Measurements from ENCODE around the gene COMT.

COMT gene

GRCh38 chr22:19995611-19996339 is 54.2 kb downstream of the COMT start:
- DNase-seq (ENCODE audit: low spot score) = no peak

GRCh38 chr22:19996694-19997384 is 55.3 kb downstream of the COMT start:
- DNase-seq (ENCODE audit: low spot score) = no peak

- DNase-seq (ENCODE audit: low spot score) = no peak
These were observed 56.1 kb downstream of the COMT start for GRCh38 chr22:19997561-19998231.

GRCh38 chr22:19998232-19998951 is 56.8 kb downstream of the COMT start:
- no peak for DNase-seq (ENCODE audit: low spot score)

GRCh38 chr22:19998991-19999820 is 57.6 kb downstream of the COMT start:
- no peak for DNase-seq (ENCODE audit: low spot score)

GRCh38 chr22:20000246-20001081 is 58.9 kb downstream of the COMT start:
- DNase-seq (ENCODE audit: low spot score) = peak; percentile 46

GRCh38 chr22:20001082-20001638 is 59.6 kb downstream of the COMT start:
- no peak for DNase-seq (ENCODE audit: low spot score)

- DNase-seq (ENCODE audit: low spot score) = no peak
These were observed 60.6 kb downstream of the COMT start for GRCh38 chr22:20002128-20002527.

- no peak for DNase-seq (ENCODE audit: low spot score)
These were observed 61.1 kb downstream of the COMT start for GRCh38 chr22:20002636-20003035.

GRCh38 chr22:20003304-20003703 is 61.7 kb downstream of the COMT start:
- DNase-seq (ENCODE audit: low spot score) = no peak

- no peak for DNase-seq (ENCODE audit: low spot score)
These were observed 62.9 kb downstream of the COMT start for GRCh38 chr22:20004464-20004863.

GRCh38 chr22:20008221-20008995 is 66.8 kb downstream of the COMT start:
- no peak for DNase-seq (ENCODE audit: low spot score)

GRCh38 chr22:20009018-20009491 is 67.5 kb downstream of the COMT start:
- DNase-seq (ENCODE audit: low spot score) = no peak

- no peak for DNase-seq (ENCODE audit: low spot score)
These were observed 68.2 kb downstream of the COMT start for GRCh38 chr22:20009582-20010306.

GRCh38 chr22:20010307-20011122 is 68.9 kb downstream of the COMT start:
- DNase-seq (ENCODE audit: low spot score) = no peak

- no peak for DNase-seq (ENCODE audit: low spot score)
These were observed 69.8 kb downstream of the COMT start for GRCh38 chr22:20011123-20011992.
